K562 (cell line): ENCODE results near the gene CHMP3. TPM values are rescaled to one million over a fixed set of nuclear protein-coding genes. Genes with fewer than 3 reads are reported as not detected.

Source experiments
- ATAC-seq: fragments of 200-7000 bp; cut with Tn5 transposase; 3 replicates; pipeline ENCODE4 v1.9.1; 2020; ENCODE audit warnings: moderate library complexity
- BruUV-seq: library from RNA; stranded (reverse); fragments of 400-500 nt; replicated peaks from 2 replicates; lab custom pipeline; 2021; lab: Mats Ljungman, UMichigan
- CTCF ChIA-PET: fragments of 300-600 bp; formaldehyde crosslinking; extraction: SDS; loops from one replicate; lab custom pipeline; 2021; ENCODE audit warnings: low intra/inter-chr PET ratio; lab: Yijun Ruan, JAX
- POLR2A ChIA-PET: fragments of 300-600, 350-650 bp; sonication (Branson Sonifier 250); formaldehyde crosslinking; extraction: SDS; loops from one replicate; lab custom pipeline; 2021; ENCODE audit warnings: antibody characterized with exemption, inconsistent platforms; lab: Yijun Ruan, JAX
- DNase-seq, 4 experiments: peaks; one replicate each; pipeline versions ENCODE4 v3.0.0 to v3.0.0-alpha.2; 2011 to 2018; ENCODE audit warnings: low spot score in 3 of 4, mixed read lengths in 3 of 4; ENCODE audit errors: extremely low read depth in 1 of 4
- FAIRE-seq: peaks from 2 replicates; lab custom pipeline; 2011; peaks lifted over from hg19 to GRCh38; lab: Jason Lieb, UNC
- H2AFZ ChIP-seq: 2 replicates; pipeline ENCODE4 v1.6.0; 2011; ENCODE audit warnings: low read depth, low read length, control low read depth, inconsistent platforms
- H3K27ac ChIP-seq: fragments of 200-600 bp; 3 replicates; pipeline ENCODE4 v1.8.0; 2011; ENCODE audit warnings: low read depth, mild to moderate bottlenecking, control low read depth, inconsistent platforms, low read length, moderate library complexity, mixed read lengths; ENCODE audit errors: extremely low read depth
- H3K27me3 ChIP-seq, 2 experiments: fragments of 300-600 bp in 1 of 2; 2 replicates in 1 of 2; 3 replicates in 1 of 2; pipeline versions ENCODE4 v1.6.0 to v1.8.0; 2011; ENCODE audit warnings: inconsistent platforms in 2 of 2, low read length in 2 of 2, mild to moderate bottlenecking in 1 of 2, mixed read lengths in 1 of 2, moderate library complexity in 1 of 2; ENCODE audit not compliant: control insufficient read depth in 2 of 2, insufficient read depth in 2 of 2
- H3K36me3 ChIP-seq: fragments of 300-600 bp; 3 replicates; pipeline ENCODE4 v1.8.0; 2011; ENCODE audit warnings: mild to moderate bottlenecking, low read length, inconsistent platforms; ENCODE audit not compliant: control insufficient read depth, insufficient read depth
- H3K4me1 ChIP-seq, 2 experiments: fragments of 200-600 bp in 1 of 2; replicated peaks in 1 of 2; 2 replicates in 1 of 2; 3 replicates in 1 of 2; pipeline versions ENCODE4 v1.5.1 to v1.8.0; 2011; ENCODE audit warnings: inconsistent platforms in 2 of 2, low read length in 2 of 2, mild to moderate bottlenecking in 1 of 2, mixed read lengths in 1 of 2, moderate library complexity in 1 of 2; ENCODE audit not compliant: control insufficient read depth in 2 of 2, insufficient read depth in 2 of 2
- H3K4me2 ChIP-seq: 2 replicates; pipeline ENCODE4 v1.6.1; 2011; ENCODE audit warnings: low read length, control low read depth, inconsistent platforms, mixed read lengths; ENCODE audit not compliant: insufficient read depth
- H3K4me3 ChIP-seq: fragments of 200-600 bp; sonication (generic), shearing (Covaris generic); 2 replicates; pipeline ENCODE4 v1.5.1; 2016; ENCODE audit warnings: control low read depth, inconsistent platforms
- H3K79me2 ChIP-seq: fragments of 200-600 bp; 3 replicates; pipeline ENCODE4 v1.8.0; 2011; ENCODE audit warnings: low read length, inconsistent platforms; ENCODE audit not compliant: control insufficient read depth, insufficient read depth
- H3K9ac ChIP-seq, 2 experiments: 2 replicates each; pipeline versions ENCODE4 v1.6.0 to v1.6.1; 2011; ENCODE audit warnings: low read depth in 2 of 2, low read length in 2 of 2, control low read depth in 1 of 2, inconsistent platforms in 1 of 2, mild to moderate bottlenecking in 1 of 2, mixed read lengths in 1 of 2; ENCODE audit not compliant: insufficient read depth in 1 of 2
- H3K9me1 ChIP-seq: one replicate; pipeline ENCODE4 v1.6.0; 2011; ENCODE audit warnings: inconsistent platforms, mild to moderate bottlenecking, low read length, moderate library complexity; ENCODE audit not compliant: control insufficient read depth, insufficient read depth
- H3K9me3 ChIP-seq: replicated peaks from 2 replicates; pipeline ENCODE4 v1.5.1; 2011; ENCODE audit warnings: low read depth, low read length, inconsistent platforms; ENCODE audit not compliant: control insufficient read depth, insufficient read depth
- H4K20me1 ChIP-seq: replicated peaks from 2 replicates; pipeline ENCODE4 v1.6.1; 2011; ENCODE audit warnings: low read length, inconsistent platforms, mixed read lengths; ENCODE audit not compliant: control insufficient read depth, insufficient read depth
- HDAC2 ChIP-seq: fragments of 450-650 bp; IDR thresholded peaks from 2 replicates; pipeline ENCODE4 v1.6.1; 2016; ENCODE audit warnings: mild to moderate bottlenecking
- IRF2 ChIP-seq: sonication (generic); formaldehyde crosslinking; IDR thresholded peaks from 2 replicates; pipeline ENCODE4 v1.8.1; 2022; ENCODE audit warnings: mild to moderate bottlenecking, missing genetic modification reagents
- KLF1 ChIP-seq: fragments of 450-650 bp; IDR thresholded peaks from 2 replicates; pipeline ENCODE4 v1.6.1; 2016; ENCODE audit warnings: missing genetic modification characterization, missing compliant biosample characterization
- KLF6 ChIP-seq: fragments of 250-450 bp; sonication (Bioruptor Pico); IDR thresholded peaks from 2 replicates; pipeline ENCODE4 v1.4.0; 2020; ENCODE audit warnings: mild to moderate bottlenecking, moderate library complexity, borderline replicate concordance
- NFATC3 ChIP-seq: fragments of 450-650 bp; IDR thresholded peaks from 2 replicates; pipeline ENCODE4 v1.6.1; 2017; ENCODE audit warnings: mild to moderate bottlenecking
- POLR2H ChIP-seq: IDR thresholded peaks from 2 replicates; pipeline ENCODE4 v1.6.1; 2016; ENCODE audit warnings: missing genetic modification characterization, low read depth, mild to moderate bottlenecking, control low read depth, missing compliant biosample characterization, moderate library complexity
- ZNF274 ChIP-seq: IDR thresholded peaks from 2 replicates; pipeline ENCODE4 v1.6.1; 2011; ENCODE audit warnings: low read depth, mild to moderate bottlenecking, low read length, moderate library complexity, borderline replicate concordance
- ZNF699 ChIP-seq: fragments of 250-450 bp; sonication (Bioruptor Pico); IDR thresholded peaks from 2 replicates; pipeline ENCODE4 v1.8.0; 2021; ENCODE audit warnings: mild to moderate bottlenecking, moderate library complexity; ENCODE audit not compliant: insufficient replicate concordance
- WGBS: fragments of 100-300 bp; shearing (Covaris generic); methylation state at CpG from one replicate; pipeline ENCODE4 v1.1.6; 2016; ENCODE audit warnings: low coverage, mixed read lengths; ENCODE audit not compliant: insufficient coverage; ENCODE audit errors: missing lambda C conversion rate; 5-methylcytosine and 5-hydroxymethylcytosine counted together
- in situ Hi-C: fragments of 300-500 bp; cut with MboI; formaldehyde crosslinking; loops from 4 replicates; pipeline ENCODE4 v1.15.0; 2018; ENCODE audit warnings: inconsistent platforms, mixed read lengths
- intact Hi-C: fragments of 100-400 bp; cut with micrococcal nuclease; formaldehyde crosslinking; loops from 2 replicates; pipeline ENCODE4 v1.14.2; 2022
- polyA plus RNA-seq, 8 experiments: library from polyadenylated mRNA; depleted of rRNA in 4 of 8; stranded (reverse) in 5 of 8; unstranded in 3 of 8; fragments of >200 nt; fragmentation: Nextera tagmentation in 2 of 8; fragmentation: Illumina TruSeq in 1 of 8; extraction: Ambion mirVana in 2 of 8; extraction: Trizol in 1 of 8; gene quantifications; 2 replicates each; pipeline versions ENCODE4 v1.2.1 to v1.2.3, GENCODE V29; 2011 to 2014; ENCODE audit warnings: inconsistent platforms in 1 of 8, missing spikeins in 1 of 8
- total RNA-seq, 7 experiments: library from RNA; depleted of rRNA in 6 of 7; stranded (reverse); fragments of >200 nt in 6 of 7; fragmentation: Illumina TruSeq in 2 of 7; extraction: Trizol in 2 of 7; gene quantifications; 2 replicates each; pipeline versions ENCODE4 v1.2.1 to v1.2.3, GENCODE V29; 2011 to 2021; ENCODE audit warnings: low replicate concordance in 1 of 7
- TF ChIP-seq, protein P1 (sequence below): fragments of 250-450 bp; sonication (Bioruptor Pico); IDR thresholded peaks from 2 replicates; pipeline ENCODE4 v1.5.0; 2021
- TF ChIP-seq, protein P2 (sequence below): fragments of 450-650 bp; IDR thresholded peaks from 2 replicates; pipeline ENCODE4 v1.6.1; 2016; ENCODE audit warnings: antibody characterized with exemption
- TF ChIP-seq, protein P3 (sequence below): fragments of 450-650 bp; IDR thresholded peaks from 2 replicates; pipeline ENCODE4 v1.6.1; 2017; ENCODE audit warnings: mild to moderate bottlenecking, moderate library complexity
- TF ChIP-seq, protein P4 (sequence below): fragments of 250-450 bp; sonication (Bioruptor Pico); IDR thresholded peaks from 2 replicates; pipeline ENCODE4 v1.4.0; 2020; ENCODE audit warnings: mild to moderate bottlenecking, moderate library complexity, borderline replicate concordance

The CHMP3 gene
- total and polyA plus RNA-seq, 9 of the 15 experiments (the other 6 are each of a cell fraction or from before 2014, with no cell fraction given): 20.6 to 52.5 (median 31.7) TPM

DNA sequence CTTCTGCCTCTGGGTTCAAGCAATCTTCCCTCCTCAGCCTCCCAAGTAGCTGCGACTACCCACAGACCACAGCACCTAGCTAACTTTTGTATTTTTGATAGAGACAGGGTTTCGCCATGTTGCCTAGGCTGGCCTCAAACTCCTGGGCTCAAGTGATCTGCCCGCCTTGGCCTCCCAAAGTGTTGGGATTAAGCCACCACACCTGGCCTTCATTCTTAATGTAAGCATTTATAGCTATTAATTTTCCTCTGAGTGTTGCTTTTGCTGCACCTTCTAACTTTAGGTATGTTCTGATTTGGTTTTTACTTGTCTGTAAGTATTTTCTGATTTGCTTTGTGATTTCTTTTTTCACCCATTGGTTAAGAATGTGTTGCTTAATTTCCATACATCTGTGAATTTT is 29.7 kb downstream of the CHMP3 start (continued):
- TF ChIP-seq, protein P1, sequence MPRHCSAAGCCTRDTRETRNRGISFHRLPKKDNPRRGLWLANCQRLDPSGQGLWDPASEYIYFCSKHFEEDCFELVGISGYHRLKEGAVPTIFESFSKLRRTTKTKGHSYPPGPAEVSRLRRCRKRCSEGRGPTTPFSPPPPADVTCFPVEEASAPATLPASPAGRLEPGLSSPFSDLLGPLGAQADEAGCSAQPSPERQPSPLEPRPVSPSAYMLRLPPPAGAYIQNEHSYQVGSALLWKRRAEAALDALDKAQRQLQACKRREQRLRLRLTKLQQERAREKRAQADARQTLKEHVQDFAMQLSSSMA (CRISPR knock-in tag): no peak
- no peak for TF ChIP-seq NFATC3
- TF ChIP-seq ZNF699: no peak
- TF ChIP-seq, protein P2, sequence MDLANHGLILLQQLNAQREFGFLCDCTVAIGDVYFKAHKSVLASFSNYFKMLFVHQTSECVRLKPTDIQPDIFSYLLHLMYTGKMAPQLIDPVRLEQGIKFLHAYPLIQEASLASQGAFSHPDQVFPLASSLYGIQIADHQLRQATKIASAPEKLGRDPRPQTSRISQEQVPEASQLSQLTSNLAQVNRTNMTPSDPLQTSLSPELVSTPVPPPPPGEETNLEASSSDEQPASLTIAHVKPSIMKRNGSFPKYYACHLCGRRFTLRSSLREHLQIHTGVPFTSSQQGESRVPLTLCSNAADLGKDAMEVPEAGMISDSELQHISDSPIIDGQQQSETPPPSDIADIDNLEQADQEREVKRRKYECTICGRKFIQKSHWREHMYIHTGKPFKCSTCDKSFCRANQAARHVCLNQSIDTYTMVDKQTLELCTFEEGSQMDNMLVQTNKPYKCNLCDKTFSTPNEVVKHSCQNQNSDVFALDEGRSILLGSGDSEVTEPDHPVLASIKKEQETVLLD: no peak
- TF ChIP-seq IRF2: no peak

DNA sequence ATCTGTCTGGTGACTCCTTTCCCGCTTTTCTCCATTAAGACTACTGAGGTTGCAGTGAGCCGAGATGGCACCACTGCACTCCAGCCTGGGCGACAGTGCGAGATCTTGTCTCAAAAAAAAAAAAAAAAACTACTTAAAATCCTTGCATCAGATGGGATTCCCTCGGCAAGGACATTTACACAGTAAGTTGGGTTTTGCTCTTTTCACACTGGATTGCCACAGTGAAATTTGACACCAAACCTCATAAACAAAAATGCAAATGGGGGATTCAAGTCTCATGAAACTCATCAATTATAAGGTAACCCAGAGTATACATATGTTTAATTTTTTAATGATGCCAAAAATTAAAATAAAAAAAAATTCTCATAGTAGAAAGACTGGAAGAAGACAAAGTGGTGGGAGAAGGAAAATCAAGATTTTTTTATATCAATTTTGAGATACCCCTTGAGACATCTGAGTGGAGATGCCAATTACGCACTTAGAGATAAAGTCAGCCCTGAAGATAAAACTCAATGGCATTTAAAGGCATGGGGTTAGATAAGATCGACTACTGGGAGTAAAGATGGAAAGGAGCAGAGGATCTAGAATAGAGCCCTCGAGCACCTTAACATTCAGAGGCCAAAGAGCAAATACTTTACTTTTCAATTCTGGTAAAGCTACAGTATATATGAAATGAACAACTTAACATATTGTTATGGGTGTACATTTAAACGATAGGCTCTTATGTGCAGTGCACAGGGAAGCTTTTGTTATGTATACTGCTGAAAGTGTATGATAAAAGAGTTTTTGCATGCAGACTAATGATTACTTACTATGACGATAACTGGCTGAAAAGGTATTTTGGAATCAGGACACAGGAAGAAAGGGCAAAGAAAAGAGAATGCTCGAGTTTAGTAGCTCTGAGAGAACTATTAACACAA is 37.6 kb downstream of the CHMP3 start:
- H2AFZ ChIP-seq: no peak overlapping the region
- CTCF ChIA-PET: no interaction called here
- BruUV-seq: no TSS peak
- no peak for ATAC-seq
- DNase-seq: no peak
- no peak for FAIRE-seq
- peaks cover 3% of the 10 kb centered on the region; the same call in 1 of the 3 replicates for H3K36me3 ChIP-seq
- in situ Hi-C loops (no loop called here), intact Hi-C loops (no loop called here)
- H3K27ac ChIP-seq: no peak overlapping the region
- no peak overlapping the region for H3K4me2 ChIP-seq
- no peak overlapping the region for H3K4me3 ChIP-seq
- POLR2A ChIA-PET: interaction anchor here (0.7 kb wide), 1 partner anchor 18 kb away, joined by 3 read pairs; no protein-coding TSS in a partner anchor
- no peaks in the 10 kb centered on the region for H3K4me1 ChIP-seq
- no peaks in the 10 kb centered on the region for H3K9me3 ChIP-seq
- WGBS: 78% methylated on average over 10 of the region's 11 CpGs
- H3K27me3 ChIP-seq: no peaks in the 10 kb centered on the region
- no peak overlapping the region for H3K9ac ChIP-seq
- no peaks in the 10 kb centered on the region for H3K9me1 ChIP-seq
- H4K20me1 ChIP-seq: no peaks in the 10 kb centered on the region
- no peaks in the 10 kb centered on the region for H3K79me2 ChIP-seq
- TF ChIP-seq, protein P3, sequence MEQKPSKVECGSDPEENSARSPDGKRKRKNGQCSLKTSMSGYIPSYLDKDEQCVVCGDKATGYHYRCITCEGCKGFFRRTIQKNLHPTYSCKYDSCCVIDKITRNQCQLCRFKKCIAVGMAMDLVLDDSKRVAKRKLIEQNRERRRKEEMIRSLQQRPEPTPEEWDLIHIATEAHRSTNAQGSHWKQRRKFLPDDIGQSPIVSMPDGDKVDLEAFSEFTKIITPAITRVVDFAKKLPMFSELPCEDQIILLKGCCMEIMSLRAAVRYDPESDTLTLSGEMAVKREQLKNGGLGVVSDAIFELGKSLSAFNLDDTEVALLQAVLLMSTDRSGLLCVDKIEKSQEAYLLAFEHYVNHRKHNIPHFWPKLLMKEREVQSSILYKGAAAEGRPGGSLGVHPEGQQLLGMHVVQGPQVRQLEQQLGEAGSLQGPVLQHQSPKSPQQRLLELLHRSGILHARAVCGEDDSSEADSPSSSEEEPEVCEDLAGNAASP: no peak
- no peak for TF ChIP-seq POLR2H
- TF ChIP-seq, protein P2: no peak
- TF ChIP-seq ZNF274: no peak
- TF ChIP-seq KLF6 (CRISPR knock-in tag): no peak
- no peak for TF ChIP-seq KLF1 (tag)
- TF ChIP-seq HDAC2: no peak
- TF ChIP-seq, protein P4, sequence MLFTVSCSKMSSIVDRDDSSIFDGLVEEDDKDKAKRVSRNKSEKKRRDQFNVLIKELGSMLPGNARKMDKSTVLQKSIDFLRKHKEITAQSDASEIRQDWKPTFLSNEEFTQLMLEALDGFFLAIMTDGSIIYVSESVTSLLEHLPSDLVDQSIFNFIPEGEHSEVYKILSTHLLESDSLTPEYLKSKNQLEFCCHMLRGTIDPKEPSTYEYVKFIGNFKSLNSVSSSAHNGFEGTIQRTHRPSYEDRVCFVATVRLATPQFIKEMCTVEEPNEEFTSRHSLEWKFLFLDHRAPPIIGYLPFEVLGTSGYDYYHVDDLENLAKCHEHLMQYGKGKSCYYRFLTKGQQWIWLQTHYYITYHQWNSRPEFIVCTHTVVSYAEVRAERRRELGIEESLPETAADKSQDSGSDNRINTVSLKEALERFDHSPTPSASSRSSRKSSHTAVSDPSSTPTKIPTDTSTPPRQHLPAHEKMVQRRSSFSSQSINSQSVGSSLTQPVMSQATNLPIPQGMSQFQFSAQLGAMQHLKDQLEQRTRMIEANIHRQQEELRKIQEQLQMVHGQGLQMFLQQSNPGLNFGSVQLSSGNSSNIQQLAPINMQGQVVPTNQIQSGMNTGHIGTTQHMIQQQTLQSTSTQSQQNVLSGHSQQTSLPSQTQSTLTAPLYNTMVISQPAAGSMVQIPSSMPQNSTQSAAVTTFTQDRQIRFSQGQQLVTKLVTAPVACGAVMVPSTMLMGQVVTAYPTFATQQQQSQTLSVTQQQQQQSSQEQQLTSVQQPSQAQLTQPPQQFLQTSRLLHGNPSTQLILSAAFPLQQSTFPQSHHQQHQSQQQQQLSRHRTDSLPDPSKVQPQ (CRISPR knock-in tag): no peak
